ENCODE measurements around the gene ZBTB20. TPM values are rescaled to one million over a fixed set of nuclear protein-coding genes. Genes with fewer than 3 reads are reported as not detected.

The ZBTB20 gene
- total RNA-seq, 1 donor from 2014 or later = 91.2 TPM

DNA sequence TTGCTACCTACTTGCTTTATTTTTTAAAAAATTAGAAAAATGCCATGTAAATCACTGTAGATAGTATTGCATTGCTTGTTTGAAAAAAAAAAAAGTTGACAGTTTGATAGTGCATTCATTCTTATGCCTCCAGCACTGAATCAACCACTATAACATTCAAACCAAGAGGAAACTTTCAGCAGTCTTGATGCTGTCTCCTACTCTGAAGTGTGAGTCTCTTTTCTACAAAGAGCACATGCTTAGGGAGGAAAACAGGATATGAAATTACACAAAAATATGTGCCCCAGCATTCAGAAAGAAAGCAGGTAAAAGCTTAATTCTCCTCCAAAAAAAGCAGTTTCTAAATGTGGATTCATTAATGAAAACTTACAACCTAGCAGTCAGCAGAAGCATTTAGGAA, 78.3 kb downstream of the ZBTB20 start:
- peaks cover 34% of the 10 kb centered on the region for H3K36me3 Mint-ChIP-seq (ENCODE audit: low read depth)

GRCh38 chr3:115062412-115062956, 84.6 kb downstream of the ZBTB20 start:
- Mint-ChIP-seq H3K27me3 (no peaks in the 10 kb centered on the region), H3K9me3 (no peaks in the 10 kb centered on the region), H3K4me1 (no peaks in the 10 kb centered on the region), H3K27ac (no peak overlapping the region), H3K36me3 (ENCODE audit: low read depth) (peaks cover 28% of the 10 kb centered on the region), H3K4me3 (no peak overlapping the region)
- intact Hi-C loops (cut with micrococcal nuclease) = no loop called here
- POLR2A ChIA-PET = no interaction called here
- TF ChIP-seq CTCF (IDR thresholded peaks at IDR 0.05) = no peak
- CTCF ChIA-PET = no interaction called here
- no peak for ATAC-seq (ENCODE audit: low read depth)
- no peak for DNase-seq

More for the DNA sequence above, 78.3 kb downstream of the ZBTB20 start:
- ChIA-PET CTCF (interaction anchor here (0.6 kb wide), 1 partner anchor 695 kb away, joined by 3 read pairs; no protein-coding TSS in a partner anchor), POLR2A (no interaction called here)
- DNase-seq (no peak), ATAC-seq (ENCODE audit: low read depth) (no peak)
- intact Hi-C loops (cut with micrococcal nuclease) = no loop called here
- Mint-ChIP-seq H3K9me3 (no peaks in the 10 kb centered on the region), H3K4me1 (no peaks in the 10 kb centered on the region), H3K27ac (no peak overlapping the region), H3K4me3 (no peak overlapping the region), H3K27me3 (no peaks in the 10 kb centered on the region)
- TF ChIP-seq CTCF (IDR thresholded peaks at IDR 0.05) = no peak

DNA sequence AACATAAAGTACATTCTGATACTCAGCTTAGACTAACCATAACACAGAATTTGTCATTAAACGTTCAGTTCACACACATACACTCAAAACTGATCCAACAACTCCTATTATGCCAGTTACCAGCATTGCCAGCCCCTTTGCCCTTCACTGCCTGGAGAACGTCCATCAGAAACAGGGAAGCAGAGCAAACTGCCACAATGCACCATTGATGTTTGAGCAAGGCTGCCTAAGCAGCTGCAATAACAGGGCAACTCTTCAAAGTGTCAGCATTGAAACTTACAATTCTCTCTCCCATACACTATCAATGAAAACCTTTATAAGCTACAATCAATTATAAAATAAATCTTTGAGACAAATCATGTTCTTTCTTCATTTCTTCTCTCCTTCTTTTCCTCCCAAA, 85.1 kb downstream of the ZBTB20 start:
- intact Hi-C loops (cut with micrococcal nuclease) = no loop called here
- Mint-ChIP-seq H3K36me3 (ENCODE audit: low read depth) (peaks cover 28% of the 10 kb centered on the region), H3K4me1 (no peaks in the 10 kb centered on the region), H3K27me3 (no peaks in the 10 kb centered on the region), H3K9me3 (no peaks in the 10 kb centered on the region), H3K27ac (no peak overlapping the region), H3K4me3 (no peak overlapping the region)
- ATAC-seq (ENCODE audit: low read depth) (no peak), DNase-seq (no peak)
- ChIA-PET POLR2A (no interaction called here), CTCF (no interaction called here)
- no peak for TF ChIP-seq CTCF (IDR thresholded peaks at IDR 0.05)

- DNase-seq (no peak), ATAC-seq (ENCODE audit: low read depth) (no peak)
- no peaks in the 10 kb centered on the region for H3K27me3 Mint-ChIP-seq
- H3K4me3 Mint-ChIP-seq = no peak overlapping the region
- no peak for TF ChIP-seq CTCF (IDR thresholded peaks at IDR 0.05)
- H3K4me1 Mint-ChIP-seq = peaks cover 6% of the 10 kb centered on the region
- CTCF ChIA-PET = no interaction called here
- H3K36me3 Mint-ChIP-seq (ENCODE audit: low read depth) = no peaks in the 10 kb centered on the region
- intact Hi-C loops (cut with micrococcal nuclease) = no loop called here
- H3K27ac Mint-ChIP-seq = no peak overlapping the region
- POLR2A ChIA-PET = no interaction called here
- no peaks in the 10 kb centered on the region for H3K9me3 Mint-ChIP-seq
Observed at GRCh38 chr3:115052906-115053305, 94.2 kb downstream of the ZBTB20 start.

- TF ChIP-seq CTCF (IDR thresholded peaks at IDR 0.05) = no peak
Observed at GRCh38 chr3:115042351-115042750, 104.7 kb downstream of the ZBTB20 start.

More at GRCh38 chr3:115042351-115042750, 104.7 kb downstream of the ZBTB20 start:
- no peaks in the 10 kb centered on the region for H3K36me3 Mint-ChIP-seq (ENCODE audit: low read depth)
- ChIA-PET POLR2A (no interaction called here), CTCF (interaction anchor here (0.8 to 1.8 kb wide), 6 partner anchors 50 to 651 kb away, joined by 3 to 11 read pairs (median 4); partner anchors contain the start of gene ZBTB20)
- ATAC-seq (ENCODE audit: low read depth) (no peak), DNase-seq (no peak)
- no peak overlapping the region for H3K4me3 Mint-ChIP-seq
- no peaks in the 10 kb centered on the region for H3K27me3 Mint-ChIP-seq
- H3K4me1 Mint-ChIP-seq = no peaks in the 10 kb centered on the region
- no peaks in the 10 kb centered on the region for H3K9me3 Mint-ChIP-seq
- H3K27ac Mint-ChIP-seq = no peak overlapping the region
- intact Hi-C loops (cut with micrococcal nuclease) = loop anchor here (5.0 kb wide), 3 partner anchors 215 to 775 kb away; no protein-coding TSS in a partner anchor
